CD8-positive, alpha-beta memory T cell (primary cell): ENCODE results near the gene DCBLD1. TPM values are rescaled to one million over a fixed set of nuclear protein-coding genes. Genes with fewer than 3 reads are reported as not detected.
A peak's percentile ranks its signal among the peaks of the same experiment; 100 is the strongest.

Source experiments
- CTCF ChIA-PET: fragments of 350-600 bp; sonication (Branson Sonifier 250); formaldehyde crosslinking; loops from one replicate; lab custom pipeline; 2021; ENCODE audit warnings: antibody characterized with exemption; lab: Charles Lee
- POLR2A ChIA-PET: fragments of 350-600 bp; sonication (Branson Sonifier 250); formaldehyde crosslinking; loops from one replicate; lab custom pipeline; 2021; ENCODE audit warnings: antibody characterized with exemption; lab: Charles Lee
- DNase-seq, 5 donors: peaks; one replicate each; pipeline versions ENCODE4 v3.0.0 to v3.0.0-alpha.2; 2020 to 2022; ENCODE audit warnings: mixed read lengths in 1 of 5
- H3K27ac ChIP-seq: one replicate; pipeline ENCODE4 v1.7.0; 2013; ENCODE audit warnings: low read depth, mild to moderate bottlenecking, low read length, moderate library complexity
- H3K27me3 ChIP-seq: 2 replicates; pipeline ENCODE4 v1.7.0; 2013; ENCODE audit warnings: low read length, mild to moderate bottlenecking; ENCODE audit not compliant: insufficient read depth, poor library complexity, severe bottlenecking
- H3K36me3 ChIP-seq: 2 replicates; pipeline ENCODE4 v1.7.0; 2013; ENCODE audit warnings: mild to moderate bottlenecking, low read length, moderate library complexity; ENCODE audit not compliant: insufficient read depth
- H3K4me1 ChIP-seq: 2 replicates; pipeline ENCODE4 v1.7.0; 2013; ENCODE audit warnings: mild to moderate bottlenecking, low read length, moderate library complexity; ENCODE audit not compliant: insufficient read depth
- H3K4me3 ChIP-seq: 2 replicates; pipeline ENCODE4 v1.7.0; 2013; ENCODE audit warnings: mild to moderate bottlenecking, low read length
- H3K9me3 ChIP-seq: 2 replicates; pipeline ENCODE4 v1.7.0; 2013; ENCODE audit warnings: mild to moderate bottlenecking, low read length
- H3K27ac Mint-ChIP-seq, 8 donors: one replicate each; pipeline ENCODE4 v1.8.0; 2020 to 2021; ENCODE audit warnings: mixed read lengths in 8 of 8, mild to moderate bottlenecking in 6 of 8, inconsistent platforms in 3 of 8, moderate library complexity in 3 of 8
- H3K27me3 Mint-ChIP-seq, 2 donors: one replicate each; pipeline ENCODE4 v1.8.0; 2020 to 2021; ENCODE audit warnings: mixed read lengths in 2 of 2, mild to moderate bottlenecking in 1 of 2, moderate library complexity in 1 of 2
- H3K36me3 Mint-ChIP-seq, 3 donors: one replicate each; pipeline ENCODE4 v1.8.0; 2020 to 2021; ENCODE audit warnings: mixed read lengths in 3 of 3, inconsistent platforms in 1 of 3, mild to moderate bottlenecking in 1 of 3
- H3K4me1 Mint-ChIP-seq, 3 donors: one replicate each; pipeline ENCODE4 v1.8.0; 2020 to 2021; ENCODE audit warnings: mixed read lengths in 3 of 3, inconsistent platforms in 1 of 3, mild to moderate bottlenecking in 1 of 3
- H3K4me3 Mint-ChIP-seq, 7 donors: one replicate each; pipeline ENCODE4 v1.8.0; 2020 to 2021; ENCODE audit warnings: mixed read lengths in 7 of 7, mild to moderate bottlenecking in 6 of 7, moderate library complexity in 4 of 7, inconsistent platforms in 2 of 7
- H3K9me3 Mint-ChIP-seq, 5 donors: one replicate each; pipeline ENCODE4 v1.8.0; 2020 to 2022; ENCODE audit warnings: mixed read lengths in 5 of 5, mild to moderate bottlenecking in 3 of 5, moderate library complexity in 2 of 5, inconsistent platforms in 1 of 5
- polyA plus RNA-seq: library from polyadenylated mRNA; unstranded; fragments of 300-500 nt; fragmentation: Illumina TruSeq; gene quantifications from one replicate; pipeline ENCODE4 v1.2.3, GENCODE V29; 2021
- total RNA-seq, 2 experiments: library from RNA; stranded (reverse); gene quantifications; one replicate each; pipeline ENCODE4 v1.2.3, GENCODE V29; 2021

Gene DCBLD1
- total and polyA plus RNA-seq, 3 experiments from 2014 or later, result 3.3 to 4.8 (median 4.1) TPM

DNA sequence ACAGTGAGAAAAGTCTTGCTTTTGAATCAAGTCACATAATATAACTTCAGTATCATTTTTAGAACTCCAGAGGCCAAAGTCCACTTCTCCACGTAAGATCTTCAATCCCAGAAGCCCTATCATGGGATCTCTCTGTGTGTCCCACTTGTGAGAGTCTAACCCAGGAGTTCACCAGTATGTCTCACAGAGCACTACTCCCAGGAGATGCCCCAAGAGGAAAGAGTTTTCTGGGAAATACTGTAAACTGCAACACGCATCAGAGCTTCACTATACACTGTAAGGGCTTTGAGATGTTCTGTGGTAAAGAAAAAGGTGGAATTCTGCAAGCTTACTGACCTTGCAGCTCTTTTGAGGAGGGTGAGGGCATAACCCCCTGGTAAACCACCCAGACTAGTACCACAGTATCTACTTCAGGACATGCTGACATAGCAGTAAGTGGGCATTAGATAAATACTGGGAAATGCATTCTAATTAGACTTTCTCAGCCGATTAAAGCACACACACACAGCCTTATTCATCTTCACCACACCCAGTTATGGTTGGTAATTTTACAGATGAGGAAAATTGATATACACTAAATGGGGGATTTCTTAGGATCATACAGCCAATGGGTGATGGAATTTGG is 12.3 kb downstream of the DCBLD1 start:
- H3K9me3 ChIP-seq, result no peaks in the 10 kb centered on the region
- no peaks in the 10 kb centered on the region for H3K4me1 ChIP-seq
- Mint-ChIP-seq H3K9me3 (no peaks in the 10 kb centered on the region), H3K4me1 (peaks cover 4 to 11% (median 8%) of the 10 kb centered on the region in 3 donors), H3K4me3 (no peak overlapping the region), H3K27ac (no peak overlapping the region), H3K36me3 (peaks cover 0 to 4% (median 0%) of the 10 kb centered on the region in 3 donors), H3K27me3 (peaks cover 0 to 9% of the 10 kb centered on the region in 2 donors)
- H3K36me3 ChIP-seq, result no peaks in the 10 kb centered on the region
- ChIA-PET CTCF (no interaction called here), POLR2A (no interaction called here)
- H3K4me3 ChIP-seq, result no peak overlapping the region
- no peak overlapping the region for H3K27ac ChIP-seq
- no peak for DNase-seq
- H3K27me3 ChIP-seq, result no peaks in the 10 kb centered on the region

- Mint-ChIP-seq H3K36me3 (peaks cover 0 to 4% (median 0%) of the 10 kb centered on the region in 3 donors), H3K4me3 (no peak overlapping the region), H3K4me1 (peaks cover 4 to 11% (median 8%) of the 10 kb centered on the region in 3 donors), H3K27me3 (peaks cover 0 to 9% of the 10 kb centered on the region in 2 donors), H3K27ac (no peak overlapping the region), H3K9me3 (no peaks in the 10 kb centered on the region)
- ChIA-PET POLR2A (no interaction called here), CTCF (no interaction called here)
- Histone ChIP-seq H3K36me3 (no peaks in the 10 kb centered on the region), H3K27ac (no peak overlapping the region), H3K9me3 (no peaks in the 10 kb centered on the region), H3K27me3 (no peaks in the 10 kb centered on the region), H3K4me3 (no peak overlapping the region), H3K4me1 (no peaks in the 10 kb centered on the region)
- no peak for DNase-seq
Observed at GRCh38 chr6:117495425-117495824, 13.0 kb downstream of the DCBLD1 start.

GRCh38 chr6:117495869-117496268 is 13.4 kb downstream of the DCBLD1 start:
- ChIA-PET CTCF (interaction anchor here (0.9 kb wide), 1 partner anchor 15 kb away, joined by 3 read pairs; no protein-coding TSS in a partner anchor), POLR2A (no interaction called here)

GRCh38 chr6:117496383-117496990 is 14.0 kb downstream of the DCBLD1 start:
- Histone ChIP-seq H3K27me3 (no peaks in the 10 kb centered on the region), H3K4me1 (no peaks in the 10 kb centered on the region), H3K27ac (no peak overlapping the region), H3K36me3 (no peaks in the 10 kb centered on the region), H3K9me3 (no peaks in the 10 kb centered on the region), H3K4me3 (no peak overlapping the region)
- DNase-seq, result no peak
- CTCF ChIA-PET, result interaction anchor here (0.5 to 0.9 kb wide), 2 partner anchors 15 to 106 kb away, joined by 3 read pairs; no protein-coding TSS in a partner anchor
- H3K4me3 Mint-ChIP-seq, result no peak overlapping the region
- H3K27ac Mint-ChIP-seq, result no peak overlapping the region
- H3K9me3 Mint-ChIP-seq, result no peaks in the 10 kb centered on the region
- H3K36me3 Mint-ChIP-seq, result peaks cover 0 to 4% (median 0%) of the 10 kb centered on the region in 3 donors
- POLR2A ChIA-PET, result no interaction called here
- H3K4me1 Mint-ChIP-seq, result peaks cover 4 to 11% (median 8%) of the 10 kb centered on the region in 3 donors
- H3K27me3 Mint-ChIP-seq, result peaks cover 0 to 9% of the 10 kb centered on the region in 2 donors

More at GRCh38 chr6:117495869-117496268, 13.4 kb downstream of the DCBLD1 start:
- Histone ChIP-seq H3K36me3 (no peaks in the 10 kb centered on the region), H3K4me1 (no peaks in the 10 kb centered on the region), H3K27ac (no peak overlapping the region), H3K9me3 (no peaks in the 10 kb centered on the region), H3K27me3 (no peaks in the 10 kb centered on the region), H3K4me3 (no peak overlapping the region)
- Mint-ChIP-seq H3K4me1 (peaks cover 4 to 11% (median 8%) of the 10 kb centered on the region in 3 donors), H3K36me3 (peaks cover 0 to 4% (median 0%) of the 10 kb centered on the region in 3 donors), H3K9me3 (no peaks in the 10 kb centered on the region), H3K27me3 (peaks cover 0 to 9% of the 10 kb centered on the region in 2 donors), H3K4me3 (no peak overlapping the region), H3K27ac (no peak overlapping the region)
- DNase-seq, result no peak

DNA sequence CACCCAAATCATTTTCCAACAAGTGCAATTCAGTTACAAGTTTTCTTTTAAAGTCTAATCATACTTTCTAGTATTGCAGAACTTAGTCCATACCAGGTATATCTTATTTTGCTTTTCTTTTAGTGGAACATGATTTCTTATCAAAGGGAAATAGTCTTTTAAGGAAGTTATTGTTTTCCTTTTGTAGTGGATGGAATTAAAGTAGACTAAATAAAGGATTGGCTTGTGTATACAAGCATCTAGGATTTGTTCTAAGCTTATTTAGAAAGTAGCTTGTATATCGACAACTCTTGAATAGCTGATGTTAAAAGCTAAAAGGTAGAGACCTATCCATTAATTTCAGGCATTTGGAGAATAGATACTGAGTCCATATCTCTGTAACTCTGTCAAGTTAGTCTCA is 14.8 kb downstream of the DCBLD1 start:
- H3K27ac Mint-ChIP-seq, result no peak overlapping the region
- H3K9me3 Mint-ChIP-seq, result no peaks in the 10 kb centered on the region
- H3K36me3 Mint-ChIP-seq, result peaks cover 0 to 4% (median 0%) of the 10 kb centered on the region in 3 donors
- H3K9me3 ChIP-seq, result no peaks in the 10 kb centered on the region
- peaks cover 0 to 9% of the 10 kb centered on the region in 2 donors for H3K27me3 Mint-ChIP-seq
- no peak overlapping the region for H3K4me3 Mint-ChIP-seq
- no peaks in the 10 kb centered on the region for H3K4me1 ChIP-seq
- H3K4me1 Mint-ChIP-seq, result peaks cover 4 to 11% (median 8%) of the 10 kb centered on the region in 3 donors
- DNase-seq, result no peak
- H3K27me3 ChIP-seq, result no peaks in the 10 kb centered on the region
- H3K4me3 ChIP-seq, result no peak overlapping the region
- CTCF ChIA-PET, result interaction anchor here (0.5 kb wide), 1 partner anchor 107 kb away, joined by 3 read pairs; no protein-coding TSS in a partner anchor
- H3K27ac ChIP-seq, result no peak overlapping the region
- POLR2A ChIA-PET, result no interaction called here
- no peaks in the 10 kb centered on the region for H3K36me3 ChIP-seq

- Mint-ChIP-seq H3K9me3 (no peaks in the 10 kb centered on the region), H3K27me3 (peaks cover 0 to 9% of the 10 kb centered on the region in 2 donors), H3K4me1 (peaks cover 4 to 11% (median 8%) of the 10 kb centered on the region in 3 donors), H3K4me3 (peak overlapping the region in 1 of 7 donors; percentile 4), H3K27ac (peak overlapping the region in 1 of 8 donors; percentile 35), H3K36me3 (peaks cover 0 to 4% (median 2%) of the 10 kb centered on the region in 3 donors)
- Histone ChIP-seq H3K27me3 (no peaks in the 10 kb centered on the region), H3K27ac (no peak overlapping the region), H3K4me1 (no peaks in the 10 kb centered on the region), H3K9me3 (no peaks in the 10 kb centered on the region), H3K4me3 (no peak overlapping the region), H3K36me3 (no peaks in the 10 kb centered on the region)
- POLR2A ChIA-PET, result no interaction called here
- CTCF ChIA-PET, result no interaction called here
- no peak for DNase-seq
Observed at GRCh38 chr6:117498159-117498558, 15.7 kb downstream of the DCBLD1 start.

GRCh38 chr6:117501722-117502121 is 19.2 kb downstream of the DCBLD1 start:
- Histone ChIP-seq H3K27ac (no peak overlapping the region), H3K27me3 (no peaks in the 10 kb centered on the region), H3K36me3 (no peaks in the 10 kb centered on the region), H3K4me1 (no peaks in the 10 kb centered on the region), H3K4me3 (no peak overlapping the region), H3K9me3 (no peaks in the 10 kb centered on the region)
- no peaks in the 10 kb centered on the region for H3K9me3 Mint-ChIP-seq
- H3K27ac Mint-ChIP-seq, result no peak overlapping the region
- peaks cover 0 to 6% (median under 1%) of the 10 kb centered on the region in 3 donors for H3K4me1 Mint-ChIP-seq
- peaks cover 0 to 5% of the 10 kb centered on the region in 2 donors for H3K27me3 Mint-ChIP-seq
- H3K4me3 Mint-ChIP-seq, result no peak overlapping the region
- ChIA-PET CTCF (no interaction called here), POLR2A (no interaction called here)
- no peak for DNase-seq
- H3K36me3 Mint-ChIP-seq, result peaks cover 2 to 4% (median 3%) of the 10 kb centered on the region in 3 donors

DNA sequence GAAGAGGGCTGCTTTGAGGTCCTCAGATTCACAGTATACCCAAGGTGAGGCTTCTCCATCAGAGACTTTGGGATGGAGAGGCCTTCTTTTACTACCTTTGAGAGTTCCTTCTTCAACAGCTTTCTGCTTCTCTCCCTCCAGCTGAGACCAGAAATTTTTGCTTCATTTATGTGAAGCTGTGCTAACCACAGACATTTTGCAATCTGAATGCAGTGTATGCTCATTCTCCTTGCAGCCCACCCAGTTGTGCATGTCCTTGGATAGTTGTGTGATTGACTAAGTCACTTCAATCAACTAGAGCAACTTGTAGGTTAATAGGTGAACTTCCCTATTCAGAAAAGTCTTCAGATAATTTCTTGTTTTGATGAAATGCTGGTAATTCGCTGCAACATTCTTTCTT is 20.1 kb downstream of the DCBLD1 start:
- POLR2A ChIA-PET, result no interaction called here
- no peak overlapping the region for H3K27ac Mint-ChIP-seq
- H3K9me3 ChIP-seq, result no peaks in the 10 kb centered on the region

More for the DNA sequence above, 20.1 kb downstream of the DCBLD1 start:
- Histone ChIP-seq H3K4me1 (no peaks in the 10 kb centered on the region), H3K27ac (no peak overlapping the region), H3K36me3 (no peaks in the 10 kb centered on the region), H3K27me3 (no peaks in the 10 kb centered on the region), H3K4me3 (no peak overlapping the region)
- peaks cover 0 to 5% (median 0%) of the 10 kb centered on the region in 3 donors for H3K4me1 Mint-ChIP-seq
- H3K27me3 Mint-ChIP-seq, result peaks cover 0 to 5% of the 10 kb centered on the region in 2 donors
- peaks cover 2 to 4% (median 3%) of the 10 kb centered on the region in 3 donors for H3K36me3 Mint-ChIP-seq
- no peak for DNase-seq
- no peaks in the 10 kb centered on the region for H3K9me3 Mint-ChIP-seq
- CTCF ChIA-PET, result no interaction called here
- H3K4me3 Mint-ChIP-seq, result no peak overlapping the region
